Measurements from ENCODE around the gene NUDT13.

NUDT13 gene

DNA sequence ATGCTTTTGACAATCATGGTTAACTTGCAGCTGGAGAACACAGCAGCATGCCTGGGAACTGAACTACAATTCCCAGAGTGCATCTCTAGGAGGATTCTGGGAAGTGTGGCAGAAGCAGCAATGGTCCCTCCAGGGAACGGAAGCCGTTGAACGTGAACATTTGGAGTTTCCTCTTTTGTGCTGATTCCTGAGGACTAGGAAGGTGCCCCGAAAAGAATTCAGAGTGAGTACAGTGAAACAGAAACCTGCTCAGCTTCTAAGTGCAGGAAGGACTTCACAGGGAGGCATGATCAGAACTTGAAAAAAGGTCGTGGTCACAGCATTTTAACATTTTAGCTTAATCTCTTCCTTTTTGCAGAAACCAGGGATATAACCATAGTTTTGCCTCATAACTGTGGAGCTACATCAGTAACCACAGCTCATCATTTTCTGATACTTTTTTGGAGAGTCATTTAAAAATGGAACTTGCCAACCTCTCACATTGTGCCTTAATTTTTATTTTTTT lies at the start of gene NUDT13:
NUDT13 (plus strand) TSS at position 111 of the 505 bp plus-strand sequence. CDS start 3,911 bp downstream, outside the sequence.
- TF ChIP-seq, protein P1, sequence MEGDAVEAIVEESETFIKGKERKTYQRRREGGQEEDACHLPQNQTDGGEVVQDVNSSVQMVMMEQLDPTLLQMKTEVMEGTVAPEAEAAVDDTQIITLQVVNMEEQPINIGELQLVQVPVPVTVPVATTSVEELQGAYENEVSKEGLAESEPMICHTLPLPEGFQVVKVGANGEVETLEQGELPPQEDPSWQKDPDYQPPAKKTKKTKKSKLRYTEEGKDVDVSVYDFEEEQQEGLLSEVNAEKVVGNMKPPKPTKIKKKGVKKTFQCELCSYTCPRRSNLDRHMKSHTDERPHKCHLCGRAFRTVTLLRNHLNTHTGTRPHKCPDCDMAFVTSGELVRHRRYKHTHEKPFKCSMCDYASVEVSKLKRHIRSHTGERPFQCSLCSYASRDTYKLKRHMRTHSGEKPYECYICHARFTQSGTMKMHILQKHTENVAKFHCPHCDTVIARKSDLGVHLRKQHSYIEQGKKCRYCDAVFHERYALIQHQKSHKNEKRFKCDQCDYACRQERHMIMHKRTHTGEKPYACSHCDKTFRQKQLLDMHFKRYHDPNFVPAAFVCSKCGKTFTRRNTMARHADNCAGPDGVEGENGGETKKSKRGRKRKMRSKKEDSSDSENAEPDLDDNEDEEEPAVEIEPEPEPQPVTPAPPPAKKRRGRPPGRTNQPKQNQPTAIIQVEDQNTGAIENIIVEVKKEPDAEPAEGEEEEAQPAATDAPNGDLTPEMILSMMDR (IDR thresholded peaks at IDR 0.05; ENCODE audit: low read depth, low read length): no peak
- peak; percentile 80 to 84 for DNase-seq (ENCODE audit: low read depth in 2 of 2)

DNA sequence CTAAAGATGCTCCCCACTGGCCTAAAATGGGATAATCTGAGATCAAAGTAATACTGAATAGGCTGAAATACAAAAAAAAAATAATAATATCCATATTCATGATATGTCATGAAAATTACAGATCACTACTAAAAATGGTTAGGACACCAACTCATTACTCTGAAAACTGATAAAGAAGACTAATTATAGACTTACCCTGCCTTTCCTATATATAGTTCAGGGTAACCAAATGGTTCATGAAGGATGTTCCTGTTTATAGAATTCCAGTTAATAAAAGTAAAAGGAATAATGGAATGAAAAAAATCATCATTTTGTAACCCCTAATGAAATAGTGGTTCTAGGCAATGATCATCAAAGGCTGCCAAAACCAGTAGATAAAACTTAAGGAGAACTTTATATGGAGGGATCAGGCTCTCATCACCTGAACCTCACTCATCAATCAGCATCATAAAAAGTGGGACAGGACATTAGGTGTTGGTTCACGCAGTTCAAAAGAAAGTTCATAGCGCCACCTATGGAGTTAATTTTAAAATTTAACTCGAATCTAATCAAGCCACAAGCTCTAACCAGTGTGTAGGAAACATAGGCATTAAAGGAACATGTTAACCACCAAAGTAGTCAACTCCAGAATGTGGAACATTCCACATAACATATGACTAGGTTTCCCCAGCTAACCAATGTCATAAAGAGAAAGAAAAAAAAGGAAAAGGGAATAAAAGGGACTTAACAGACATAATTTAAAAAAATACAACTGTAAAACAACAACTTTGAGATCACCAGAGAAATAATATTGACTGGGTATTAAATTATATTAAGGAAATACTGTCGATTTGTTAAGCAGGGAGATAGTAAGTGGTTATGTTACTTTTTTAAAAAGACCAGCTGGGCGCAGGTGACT lies 49.3 kb upstream of the NUDT13 start:
- DNase-seq (ENCODE audit: low read depth in 2 of 2): peak; percentile 47 to 51
- H3K4me3 ChIP-seq (replicated peaks in 1 of 2; ENCODE audit: low read depth in 2 of 2, low read length in 2 of 2): no peak overlapping the region
- TF ChIP-seq, protein P1 (IDR thresholded peaks at IDR 0.05; ENCODE audit: low read depth, low read length): peak; percentile 24

More for the DNA sequence above, at the start of gene NUDT13:
- peak within 1 kb of the TSS; percentile 43 to 51 for H3K4me3 ChIP-seq (replicated peaks in 1 of 2; ENCODE audit: low read depth in 2 of 2, low read length in 2 of 2)

DNA sequence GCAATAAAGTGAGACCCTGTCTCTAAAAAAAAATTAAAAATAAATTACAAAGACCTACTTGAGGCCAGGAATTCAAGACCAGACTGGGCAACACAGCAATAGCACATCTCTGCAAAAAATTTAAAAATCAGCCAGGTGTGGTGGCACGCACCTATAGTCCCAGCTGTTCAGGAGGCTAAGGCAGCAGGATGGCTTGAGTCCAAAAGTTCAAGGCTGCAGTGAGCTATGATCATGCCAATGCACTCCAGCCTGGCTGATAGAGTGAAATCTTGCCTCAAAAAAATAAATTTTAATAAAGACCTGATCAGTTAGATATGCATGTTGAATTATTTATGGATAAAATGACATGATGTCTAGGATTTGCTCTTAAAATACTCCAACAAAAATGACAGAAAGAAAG lies 48.5 kb upstream of the NUDT13 start:
- TF ChIP-seq, protein P1 (IDR thresholded peaks at IDR 0.05; ENCODE audit: low read depth, low read length): no peak

DNA sequence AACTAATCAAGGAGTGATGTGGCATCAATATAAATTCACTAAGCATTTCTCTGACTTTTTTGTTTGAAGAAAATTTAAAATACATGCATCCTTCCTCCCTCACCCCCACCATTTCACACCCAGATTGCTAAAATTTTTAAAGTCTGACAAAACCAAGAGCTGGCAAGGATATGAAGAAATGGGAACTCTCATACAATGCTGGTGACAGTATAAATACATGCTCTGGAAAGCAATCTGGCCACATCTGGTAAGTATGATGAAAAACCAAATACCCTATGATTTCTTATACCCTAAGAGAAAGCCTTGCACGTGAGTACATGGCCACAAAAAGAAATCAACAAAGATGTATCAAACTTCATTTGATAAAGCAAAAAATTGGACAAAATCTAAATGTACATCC lies 44.8 kb upstream of the NUDT13 start:
- H3K4me3 ChIP-seq (replicated peaks in 1 of 2; ENCODE audit: low read depth in 2 of 2, low read length in 2 of 2): no peak overlapping the region
- DNase-seq (ENCODE audit: low read depth in 2 of 2): peak in 1 of 2 donors; percentile 41
- TF ChIP-seq, protein P1 (IDR thresholded peaks at IDR 0.05; ENCODE audit: low read depth, low read length): no peak

More for the DNA sequence above, 48.5 kb upstream of the NUDT13 start:
- DNase-seq (ENCODE audit: low read depth in 2 of 2): no peak
- H3K4me3 ChIP-seq (replicated peaks in 1 of 2; ENCODE audit: low read depth in 2 of 2, low read length in 2 of 2): no peak overlapping the region

DNA sequence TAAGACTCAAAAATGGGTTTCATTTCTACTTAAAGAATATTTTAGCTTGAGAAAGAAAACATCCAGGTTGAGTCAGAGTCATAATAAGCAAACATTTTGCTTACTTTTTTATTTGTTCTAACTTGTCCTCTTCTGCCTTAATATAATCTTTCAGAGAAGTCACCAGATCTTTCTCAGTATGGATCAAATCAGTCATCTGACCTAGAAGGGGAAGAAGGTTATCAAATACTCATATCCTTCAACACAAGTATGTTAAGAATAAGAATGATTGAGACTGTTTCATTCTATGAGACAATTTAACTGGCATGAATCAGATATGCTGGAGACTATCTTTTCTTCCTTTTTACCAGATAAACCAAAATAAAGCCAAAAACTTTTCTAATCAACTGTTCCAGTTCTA lies 36.6 kb upstream of the NUDT13 start:
- H3K4me3 ChIP-seq (replicated peaks in 1 of 2; ENCODE audit: low read depth in 2 of 2, low read length in 2 of 2): no peak overlapping the region
- TF ChIP-seq, protein P1 (IDR thresholded peaks at IDR 0.05; ENCODE audit: low read depth, low read length): no peak
- no peak for DNase-seq (ENCODE audit: low read depth in 2 of 2)

DNA sequence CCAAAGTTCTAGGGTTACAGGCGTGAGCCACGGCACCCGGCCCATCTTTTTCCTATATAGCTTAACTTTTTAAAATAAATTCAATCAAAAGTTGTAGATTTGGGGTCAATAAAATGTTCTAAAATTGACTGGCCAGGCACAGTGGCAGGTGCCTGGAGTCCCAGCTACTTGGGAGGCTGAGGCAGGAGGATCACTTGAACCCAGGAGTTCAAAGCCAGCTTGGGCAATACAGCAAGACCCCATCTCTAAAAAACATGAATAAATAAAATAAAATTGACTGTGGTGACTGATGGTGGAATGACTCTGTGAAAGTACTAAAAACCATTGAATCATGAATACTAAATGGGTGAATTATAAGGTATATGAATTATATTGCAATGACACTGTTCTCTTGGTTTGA lies 34.4 kb upstream of the NUDT13 start:
- no peak for DNase-seq (ENCODE audit: low read depth in 2 of 2)
- no peak overlapping the region for H3K4me3 ChIP-seq (replicated peaks in 1 of 2; ENCODE audit: low read depth in 2 of 2, low read length in 2 of 2)
- TF ChIP-seq, protein P1 (IDR thresholded peaks at IDR 0.05; ENCODE audit: low read depth, low read length): no peak
